Nephron progenitor cell (in vitro differentiated cells): ENCODE results near the gene TTN.
A peak's percentile ranks its signal among the peaks of the same experiment; 100 is the strongest.

ENCODE experiments used
- DNase-seq: peaks from one replicate; pipeline ENCODE4 v3.0.0; 2021
- H3K27ac Mint-ChIP-seq: 2 replicates; pipeline ENCODE4 v1.8.0; 2021; ENCODE audit warnings: mild to moderate bottlenecking, moderate library complexity, mixed read lengths
- H3K27me3 Mint-ChIP-seq: 2 replicates; pipeline ENCODE4 v1.8.0; 2021; ENCODE audit warnings: mild to moderate bottlenecking, low read depth, mixed read lengths; ENCODE audit not compliant: poor library complexity
- H3K36me3 Mint-ChIP-seq: 2 replicates; pipeline ENCODE4 v1.8.0; 2021; ENCODE audit warnings: low read depth, mixed read lengths
- H3K4me1 Mint-ChIP-seq: 2 replicates; pipeline ENCODE4 v1.8.0; 2021; ENCODE audit warnings: mixed read lengths
- H3K4me3 Mint-ChIP-seq: 2 replicates; pipeline ENCODE4 v1.8.0; 2021; ENCODE audit warnings: mild to moderate bottlenecking, moderate library complexity, mixed read lengths
- H3K9me3 Mint-ChIP-seq: 2 replicates; pipeline ENCODE4 v1.8.0; 2021; ENCODE audit warnings: mild to moderate bottlenecking, moderate library complexity, mixed read lengths
- CTCF ChIP-seq: fragments of 200-600 bp; sonication (generic); IDR thresholded peaks from 2 replicates; pipeline ENCODE4 v1.5.0; 2021; ENCODE audit warnings: antibody characterized with exemption

Gene TTN

GRCh38 chr2:178810422-178810821 lies 3.2 kb upstream of the TTN start:
- Mint-ChIP-seq H3K9me3 (no peaks in the 10 kb centered on the region), H3K27me3 (peaks cover 3% of the 10 kb centered on the region), H3K4me1 (peaks cover 8% of the 10 kb centered on the region), H3K36me3 (no peaks in the 10 kb centered on the region), H3K27ac (no peak overlapping the region), H3K4me3 (no peak overlapping the region)
- DNase-seq = no peak
- TF ChIP-seq CTCF = no peak

- Mint-ChIP-seq H3K9me3 (no peaks in the 10 kb centered on the region), H3K27me3 (no peaks in the 10 kb centered on the region), H3K36me3 (no peaks in the 10 kb centered on the region), H3K4me3 (no peak overlapping the region), H3K4me1 (peaks cover 8% of the 10 kb centered on the region), H3K27ac (no peak overlapping the region)
- DNase-seq = no peak
- TF ChIP-seq CTCF = no peak
Observed at GRCh38 chr2:178806543-178806942, 680 bp downstream of the TTN start.

GRCh38 chr2:178805457-178805856 lies 1.8 kb downstream of the TTN start:
- Mint-ChIP-seq H3K27ac (no peak overlapping the region), H3K9me3 (no peaks in the 10 kb centered on the region), H3K36me3 (no peaks in the 10 kb centered on the region), H3K4me3 (no peak overlapping the region), H3K4me1 (peaks cover 8% of the 10 kb centered on the region), H3K27me3 (no peaks in the 10 kb centered on the region)
- DNase-seq = no peak
- TF ChIP-seq CTCF = no peak

GRCh38 chr2:178804791-178805190 lies 2.4 kb downstream of the TTN start:
- Mint-ChIP-seq H3K36me3 (peaks cover under 1% of the 10 kb centered on the region), H3K27ac (peak overlapping the region; percentile 26), H3K4me1 (peaks cover 8% of the 10 kb centered on the region), H3K27me3 (peaks cover 2% of the 10 kb centered on the region), H3K9me3 (no peaks in the 10 kb centered on the region), H3K4me3 (no peak overlapping the region)
- peak; percentile 56 for TF ChIP-seq CTCF
- no peak for DNase-seq

GRCh38 chr2:178800510-178800909 lies 6.7 kb downstream of the TTN start:
- DNase-seq = no peak
- no peak overlapping the region for H3K4me3 Mint-ChIP-seq
- H3K9me3 Mint-ChIP-seq = peaks cover 21% of the 10 kb centered on the region
- H3K4me1 Mint-ChIP-seq = no peaks in the 10 kb centered on the region
- peaks cover 2% of the 10 kb centered on the region for H3K27me3 Mint-ChIP-seq
- peaks cover 17% of the 10 kb centered on the region for H3K36me3 Mint-ChIP-seq
- no peak for TF ChIP-seq CTCF
- H3K27ac Mint-ChIP-seq = no peak overlapping the region

GRCh38 chr2:178799305-178799704 lies 7.9 kb downstream of the TTN start:
- H3K27me3 Mint-ChIP-seq = peaks cover 2% of the 10 kb centered on the region
- peaks cover 21% of the 10 kb centered on the region for H3K9me3 Mint-ChIP-seq
- no peak for TF ChIP-seq CTCF
- H3K4me1 Mint-ChIP-seq = peaks cover 5% of the 10 kb centered on the region
- H3K4me3 Mint-ChIP-seq = no peak overlapping the region
- peaks cover 17% of the 10 kb centered on the region for H3K36me3 Mint-ChIP-seq
- DNase-seq = no peak
- H3K27ac Mint-ChIP-seq = no peak overlapping the region
